Measurements from ENCODE around the gene FAM78B. TPM values are rescaled to one million over a fixed set of nuclear protein-coding genes. Genes with fewer than 3 reads are reported as not detected.

Gene FAM78B
- total and polyA plus RNA-seq, 2 of the 8 experiments (the other 6 are each of a cell fraction or from before 2014, with no cell fraction given) = 2.3 to 3.6 TPM

- CTCF ChIA-PET (ENCODE audit: partially characterized antibody) = interaction anchor here (0.7 to 1.8 kb wide), 3 partner anchors 34 to 249 kb away, joined by 3 to 4 read pairs (median 3); no protein-coding TSS in a partner anchor
- Histone ChIP-seq H3K4me2 (ENCODE audit: insufficient read depth in 1 of 2, low read depth in 2 of 2, low read length in 2 of 2) (no peak overlapping the region), H3K4me1 (replicated peaks in 1 of 4; ENCODE audit: control insufficient read depth in 3 of 4, insufficient read depth in 4 of 4, low read length in 3 of 4) (peaks cover 0 to 6% (median 1%) of the 10 kb centered on the region in 4 experiments; a peak in 2 of 7 replicates), H4K20me1 (replicated peaks in 1 of 2; ENCODE audit: control insufficient read depth in 1 of 2, insufficient read depth in 2 of 2, low read length in 2 of 2) (no peaks in the 10 kb centered on the region), H2BK120ac (replicated peaks; ENCODE audit: low read depth, low read length) (no peak overlapping the region), H2BK5ac (ENCODE audit: low read depth, low read length) (no peak overlapping the region), H4K8ac (ENCODE audit: extremely low read depth, insufficient read depth, low read length) (no peak overlapping the region), H2BK12ac (ENCODE audit: low read depth, low read length) (no peak overlapping the region), H3K9ac (replicated peaks in 1 of 4; ENCODE audit: extremely low read depth in 1 of 4, low read depth in 3 of 4, low read length in 3 of 4) (no peak overlapping the region), H4K5ac (ENCODE audit: insufficient read length, low read depth, low read length) (no peak overlapping the region), H2BK20ac (ENCODE audit: low read length) (no peak overlapping the region), H3K14ac (ENCODE audit: insufficient read length) (no peak overlapping the region), H3K27me3 (replicated peaks in 1 of 4; ENCODE audit: control insufficient read depth in 3 of 4, extremely low read depth in 1 of 4, insufficient read depth in 3 of 4, low read length in 3 of 4) (no peaks in the 10 kb centered on the region), H2AK5ac (ENCODE audit: low read depth, low read length) (no peak overlapping the region), H3K9me3 (ENCODE audit: insufficient read depth in 2 of 2, low read depth in 1 of 2, low read length in 1 of 2) (no peaks in the 10 kb centered on the region), H3K4ac (replicated peaks; ENCODE audit: insufficient read length, low read depth, low read length) (no peak overlapping the region), H3K36me3 (ENCODE audit: control insufficient read depth in 2 of 4, insufficient read depth in 4 of 4, low read length in 3 of 4) (no peaks in the 10 kb centered on the region), H3K79me2 (ENCODE audit: control insufficient read depth in 1 of 2, insufficient read depth in 2 of 2, low read length in 2 of 2) (no peaks in the 10 kb centered on the region), H4K91ac (replicated peaks; ENCODE audit: insufficient read length, low read length) (no peak overlapping the region), H3K23ac (ENCODE audit: insufficient read length) (no peak overlapping the region), H3K4me3 (ENCODE audit: extremely low read depth in 1 of 4, insufficient read depth in 2 of 4, low read depth in 3 of 4, low read length in 4 of 4) (no peak overlapping the region), H3K27ac (ENCODE audit: low read depth, low read length) (no peak overlapping the region), H3K79me1 (ENCODE audit: low read depth, low read length) (no peaks in the 10 kb centered on the region), H3K23me2 (ENCODE audit: low read depth, low read length) (no peaks in the 10 kb centered on the region), H3K56ac (replicated peaks; ENCODE audit: insufficient read length, low read depth, low read length) (no peak overlapping the region), H3K18ac (ENCODE audit: extremely low read depth, low read length) (0 out of 2 replicates have a peak overlapping the region, but pooled peaks have one; percentile 7), H2AFZ (ENCODE audit: low read length) (no peak overlapping the region), H2BK15ac (ENCODE audit: low read length) (no peak overlapping the region)
- POLR2A ChIA-PET (ENCODE audit: partially characterized antibody) = no interaction called here
- no peak for DNase-seq (ENCODE audit: low read depth in 1 of 2, low spot score in 2 of 2)
- FAIRE-seq = no peak
- 94% methylated on average over 4 of the region's 4 CpGs; no CpG with 5 or more reads in 1 of the 2 experiments for WGBS, 2 experiments (ENCODE audit: extremely low coverage in 1 of 2, insufficient coverage in 1 of 2, insufficient read length in 1 of 2, insufficient replicate concordance in 2 of 2, low coverage in 1 of 2, low lambda C conversion rate in 2 of 2, missing lambda C conversion rate in 1 of 2)
- TF ChIP-seq TBP (IDR thresholded peaks at IDR 0.05; ENCODE audit: low read depth, low read length) (no peak), SIX5 (IDR thresholded peaks at IDR 0.05; ENCODE audit: low read depth, low read length) (no peak), POU5F1 (IDR thresholded peaks at IDR 0.05; ENCODE audit: low read depth, low read length) (no peak), SUZ12 (IDR thresholded peaks at IDR 0.05; ENCODE audit: low read length) (no peak), TEAD4 (IDR thresholded peaks at IDR 0.05; ENCODE audit: low read depth, low read length) (no peak), POLR2A (IDR thresholded peaks at IDR 0.05; ENCODE audit: control extremely low read depth in 1 of 2, low read depth in 2 of 2, low read length in 2 of 2) (no peak), HDAC6 (IDR thresholded peaks at IDR 0.05; ENCODE audit: low read depth, low read length) (no peak), SIN3A (conservative IDR thresholded peaks at IDR 0.05 in 1 of 2, IDR thresholded peaks at IDR 0.05 in 1 of 2; ENCODE audit: low read depth in 1 of 2, low read length in 2 of 2) (no peak), CTBP2 (IDR thresholded peaks at IDR 0.05; ENCODE audit: borderline replicate concordance, insufficient read depth, insufficient read length, low read length) (no peak), RXRA (IDR thresholded peaks at IDR 0.05; ENCODE audit: insufficient read depth, low read depth, low read length) (no peak), CEBPB (IDR thresholded peaks at IDR 0.05; ENCODE audit: low read depth, low read length) (no peak), BRCA1 (IDR thresholded peaks at IDR 0.05; ENCODE audit: low read depth, low read length) (no peak), JUN (IDR thresholded peaks at IDR 0.05; ENCODE audit: low read depth, low read length) (no peak), SAP30 (IDR thresholded peaks at IDR 0.05; ENCODE audit: insufficient read depth, insufficient replicate concordance, low read length) (no peak)
- TF ChIP-seq, protein P1, sequence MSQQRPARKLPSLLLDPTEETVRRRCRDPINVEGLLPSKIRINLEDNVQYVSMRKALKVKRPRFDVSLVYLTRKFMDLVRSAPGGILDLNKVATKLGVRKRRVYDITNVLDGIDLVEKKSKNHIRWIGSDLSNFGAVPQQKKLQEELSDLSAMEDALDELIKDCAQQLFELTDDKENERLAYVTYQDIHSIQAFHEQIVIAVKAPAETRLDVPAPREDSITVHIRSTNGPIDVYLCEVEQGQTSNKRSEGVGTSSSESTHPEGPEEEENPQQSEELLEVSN (IDR thresholded peaks at IDR 0.05) = no peak
Measured at GRCh38 chr1:166174108-166174507, 7.3 kb upstream of the FAM78B start.
